Peyer's patch (tissue), 4 donors: ENCODE data around the gene ARSG. TPM values are rescaled to one million over a fixed set of nuclear protein-coding genes. Genes with fewer than 3 reads are reported as not detected.
"Not testable (repeated sequence)": the region's sequence is repeated elsewhere in the genome, so short reads cannot be mapped to it uniquely, and the experiment has no call there.

Experiments used
- DNase-seq, 3 donors: peaks; one replicate each; pipeline ENCODE4 v3.0.0-alpha.2; 2017 to 2019
- H3K27ac ChIP-seq, 4 donors: fragments of 200-600 bp; sonication (generic); one replicate each; pipeline ENCODE4 v1.5.1; 2016 to 2019
- H3K27me3 ChIP-seq, 2 donors: fragments of 200-600 bp; sonication (generic); one replicate each; pipeline ENCODE4 v1.5.1; 2019
- H3K36me3 ChIP-seq, 3 donors: fragments of 200-600 bp; sonication (generic); one replicate each; pipeline ENCODE4 v1.5.1; 2016 to 2019
- H3K4me1 ChIP-seq, 4 donors: fragments of 200-600 bp; sonication (generic); one replicate each; pipeline ENCODE4 v1.5.1; 2016 to 2019
- H3K4me3 ChIP-seq, 4 donors: fragments of 200-600 bp; sonication (generic); 1 replicate in 3 of 4; 2 replicates in 1 of 4; pipeline ENCODE4 v1.5.1; 2016 to 2019; ENCODE audit warnings: mild to moderate bottlenecking in 1 of 4
- H3K9me3 ChIP-seq, 4 donors: fragments of 200-600 bp; sonication (generic); one replicate each; pipeline ENCODE4 v1.5.1; 2016 to 2019; ENCODE audit warnings: mild to moderate bottlenecking in 1 of 4
- POLR2A ChIP-seq, 2 donors: fragments of 450-650 bp; IDR thresholded peaks; one replicate each; pipeline ENCODE4 v1.5.1; 2017; ENCODE audit warnings: antibody characterized with exemption in 2 of 2, mild to moderate bottlenecking in 2 of 2, moderate library complexity in 2 of 2
- total RNA-seq, 4 donors: library from RNA; depleted of rRNA; stranded (reverse); fragments of >200 nt; gene quantifications; one replicate each; pipeline ENCODE4 v1.1.0, GENCODE V29; 2016
- TF ChIP-seq, protein P1 (sequence below), 6 experiments: fragments of 450-650 bp in 4 of 6; fragments of 200-600 bp in 2 of 6; sonication (generic) in 1 of 6; IDR thresholded peaks; one replicate each; pipeline ENCODE4 v1.5.1; 2017 to 2019; ENCODE audit warnings: antibody characterized with exemption in 6 of 6, mild to moderate bottlenecking in 3 of 6, moderate library complexity in 1 of 6

Gene ARSG
- total RNA-seq, 4 donors from 2014 or later: 0.70 to 29.7 (median 2.0) TPM

DNA sequence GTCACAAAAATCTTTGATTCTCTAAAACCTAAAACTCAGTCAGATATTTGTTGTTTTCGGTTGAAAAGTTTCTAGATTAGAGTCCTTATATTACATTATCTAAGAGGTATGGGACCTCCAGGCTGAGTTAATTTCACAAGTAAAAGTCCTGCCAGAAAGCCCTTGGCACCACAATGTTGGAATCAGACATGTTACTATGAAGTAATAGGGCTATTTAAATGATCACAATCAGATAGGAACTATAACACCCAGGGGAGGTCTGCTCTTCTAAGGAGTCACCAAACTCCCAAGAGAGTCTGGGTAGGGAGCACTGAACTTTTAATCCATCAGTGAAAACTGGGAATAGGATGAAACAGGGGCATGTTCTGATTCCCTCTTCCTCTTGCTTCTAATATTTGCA, 111.8 kb downstream of the ARSG start:
- no peaks in the 10 kb centered on the region for H3K9me3 ChIP-seq
- TF ChIP-seq, protein P1, sequence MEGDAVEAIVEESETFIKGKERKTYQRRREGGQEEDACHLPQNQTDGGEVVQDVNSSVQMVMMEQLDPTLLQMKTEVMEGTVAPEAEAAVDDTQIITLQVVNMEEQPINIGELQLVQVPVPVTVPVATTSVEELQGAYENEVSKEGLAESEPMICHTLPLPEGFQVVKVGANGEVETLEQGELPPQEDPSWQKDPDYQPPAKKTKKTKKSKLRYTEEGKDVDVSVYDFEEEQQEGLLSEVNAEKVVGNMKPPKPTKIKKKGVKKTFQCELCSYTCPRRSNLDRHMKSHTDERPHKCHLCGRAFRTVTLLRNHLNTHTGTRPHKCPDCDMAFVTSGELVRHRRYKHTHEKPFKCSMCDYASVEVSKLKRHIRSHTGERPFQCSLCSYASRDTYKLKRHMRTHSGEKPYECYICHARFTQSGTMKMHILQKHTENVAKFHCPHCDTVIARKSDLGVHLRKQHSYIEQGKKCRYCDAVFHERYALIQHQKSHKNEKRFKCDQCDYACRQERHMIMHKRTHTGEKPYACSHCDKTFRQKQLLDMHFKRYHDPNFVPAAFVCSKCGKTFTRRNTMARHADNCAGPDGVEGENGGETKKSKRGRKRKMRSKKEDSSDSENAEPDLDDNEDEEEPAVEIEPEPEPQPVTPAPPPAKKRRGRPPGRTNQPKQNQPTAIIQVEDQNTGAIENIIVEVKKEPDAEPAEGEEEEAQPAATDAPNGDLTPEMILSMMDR (IDR thresholded peaks at IDR 0.05): no peak
- TF ChIP-seq POLR2A (IDR thresholded peaks at IDR 0.05): no peak
- DNase-seq: no peak
- no peaks in the 10 kb centered on the region for H3K36me3 ChIP-seq
- no peak overlapping the region for H3K27ac ChIP-seq
- peaks cover 0 to 3% (median 0%) of the 10 kb centered on the region in 4 donors for H3K4me1 ChIP-seq
- no peak overlapping the region for H3K4me3 ChIP-seq
- no peaks in the 10 kb centered on the region for H3K27me3 ChIP-seq

DNA sequence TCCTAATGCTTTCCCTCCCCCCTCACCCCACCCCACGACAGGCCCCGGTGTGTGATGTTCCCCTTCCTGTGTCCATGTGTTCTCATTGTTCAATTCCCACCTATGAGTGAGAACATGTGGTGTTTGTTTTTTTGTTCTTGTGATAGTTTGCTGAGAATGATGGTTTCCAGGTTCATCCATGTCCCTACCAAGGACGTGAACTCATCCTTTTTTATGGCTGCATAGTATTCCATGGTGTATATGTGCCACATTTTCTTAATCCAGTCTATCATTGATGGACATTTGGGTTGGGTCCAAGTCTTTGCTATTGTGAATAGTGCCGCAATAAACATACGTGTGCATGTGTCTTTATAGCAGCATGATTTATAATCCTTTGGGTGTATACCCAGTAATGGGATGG, 112.5 kb downstream of the ARSG start:
- H3K27me3 ChIP-seq, H3K4me3 ChIP-seq, H3K4me1 ChIP-seq, DNase-seq, H3K9me3 ChIP-seq, H3K36me3 ChIP-seq, H3K27ac ChIP-seq: not testable (repeated sequence)

DNA sequence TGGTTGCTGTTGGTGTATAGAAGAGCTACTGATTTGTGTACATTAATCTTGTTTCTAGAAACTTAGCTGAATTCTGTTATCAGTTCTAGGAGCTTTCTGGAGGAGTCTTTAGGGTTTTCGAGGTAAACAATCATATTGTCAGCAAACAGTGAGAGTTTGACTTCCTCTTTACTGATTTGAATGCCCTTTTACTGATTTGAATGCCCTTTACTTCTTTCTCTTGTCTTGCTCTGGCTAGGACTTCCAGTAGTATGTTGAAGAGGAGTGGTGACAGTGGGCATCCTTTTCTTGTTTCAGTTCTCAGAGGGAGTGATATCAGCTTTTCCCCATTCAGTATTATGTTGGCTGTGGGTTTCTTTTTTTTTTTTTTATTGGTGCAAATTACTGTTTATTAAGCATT, 116.4 kb downstream of the ARSG start:
- not testable (repeated sequence) for H3K4me3 ChIP-seq, DNase-seq, H3K36me3 ChIP-seq, H3K27me3 ChIP-seq, H3K4me1 ChIP-seq, H3K9me3 ChIP-seq, H3K27ac ChIP-seq

DNA sequence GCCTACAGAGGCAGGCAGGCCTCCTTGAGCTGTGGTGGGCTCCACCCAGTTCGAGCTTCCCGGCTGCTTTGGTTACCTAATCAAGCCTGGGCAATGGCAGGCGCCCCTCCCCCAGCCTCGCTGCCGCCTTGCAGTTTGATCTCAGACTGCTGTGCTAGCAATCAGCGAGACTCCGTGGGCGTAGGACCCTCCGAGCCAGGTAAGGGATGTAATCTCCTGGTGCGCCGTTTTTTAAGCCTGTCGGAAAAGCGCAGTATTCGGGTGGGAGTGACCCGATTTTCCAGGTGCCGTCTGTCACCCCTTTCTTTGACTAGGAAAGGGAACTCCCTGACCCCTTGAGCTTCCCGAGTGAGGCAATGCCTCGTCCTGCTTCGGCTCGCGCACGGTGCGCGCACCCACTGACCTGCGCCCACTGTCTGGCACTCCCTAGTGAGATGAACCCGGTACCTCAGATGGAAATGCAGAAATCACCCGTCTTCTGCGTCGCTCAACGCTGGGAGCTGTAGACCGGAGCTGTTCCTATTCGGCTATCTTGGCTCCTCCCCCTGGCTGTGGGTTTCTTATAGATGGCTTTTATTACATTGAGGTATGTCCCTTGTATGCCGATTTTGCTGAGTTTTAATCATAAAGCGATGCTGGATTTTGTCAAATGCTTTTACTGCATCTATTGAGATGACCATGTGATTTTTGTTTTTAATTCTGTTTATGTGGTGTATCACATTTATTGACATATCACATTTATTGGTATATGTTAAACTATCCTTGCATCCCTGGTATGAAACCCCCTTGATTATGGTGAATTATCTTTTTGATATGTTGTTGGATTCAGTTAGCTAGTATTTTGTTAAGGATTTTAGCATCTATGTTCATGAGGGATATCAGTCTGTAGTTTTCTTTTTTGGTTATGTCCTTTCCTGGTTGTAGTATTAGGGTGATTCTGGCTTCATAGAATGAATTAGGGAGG, 122.6 kb downstream of the ARSG start:
- peak overlapping the region in 3 of 4 donors; percentile 19 to 58 (median 29) for H3K27ac ChIP-seq
- not testable (repeated sequence) for H3K27me3 ChIP-seq, H3K36me3 ChIP-seq, H3K4me1 ChIP-seq, H3K9me3 ChIP-seq
- peak overlapping the region; percentile 36 to 46 (median 45) for H3K4me3 ChIP-seq
- peak in 2 of 3 donors; percentile 81 to 84 for DNase-seq

DNA sequence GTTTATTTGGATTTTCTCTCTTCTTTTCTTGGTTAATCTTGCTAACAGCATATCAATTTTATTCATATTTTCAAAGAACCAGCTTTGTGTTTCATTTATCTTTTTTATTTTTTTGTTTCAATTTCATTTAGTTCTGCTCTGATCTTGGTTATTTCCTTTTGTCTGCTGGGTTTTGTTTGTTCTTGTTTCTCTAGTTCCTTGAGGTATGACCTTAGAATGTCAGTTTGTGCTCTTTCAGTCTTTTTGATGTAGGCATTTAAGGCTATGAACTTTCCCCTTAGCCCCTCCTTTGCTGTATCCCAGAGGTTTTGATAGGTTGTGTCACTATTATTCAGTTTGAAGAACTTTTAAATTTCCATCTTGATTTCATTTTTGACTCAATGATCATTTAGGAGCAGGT, 123.6 kb downstream of the ARSG start:
- H3K4me3 ChIP-seq, H3K36me3 ChIP-seq, H3K9me3 ChIP-seq, DNase-seq, H3K4me1 ChIP-seq, H3K27me3 ChIP-seq, H3K27ac ChIP-seq: not testable (repeated sequence)

DNA sequence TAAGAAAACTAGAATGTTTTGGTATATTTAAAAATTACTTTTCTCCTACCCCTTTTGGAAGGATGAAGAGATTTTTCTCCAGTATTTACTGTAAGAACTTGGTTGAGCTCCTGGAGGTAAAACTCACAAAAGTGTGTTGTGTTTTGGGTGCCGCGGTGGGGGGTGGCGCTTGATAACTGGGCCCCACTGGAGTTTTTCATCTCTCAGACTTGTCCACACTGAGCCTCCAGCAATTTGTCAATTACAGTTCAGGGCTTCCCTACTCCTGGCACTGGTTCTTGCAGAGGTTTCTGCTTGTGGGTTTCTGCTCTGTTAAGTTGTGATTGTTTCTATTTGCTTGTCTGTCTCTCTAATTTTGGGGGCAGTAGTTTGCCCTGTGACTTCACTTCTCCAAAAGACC, 126.0 kb downstream of the ARSG start:
- TF ChIP-seq, protein P1 (IDR thresholded peaks at IDR 0.05): no peak
- TF ChIP-seq POLR2A (IDR thresholded peaks at IDR 0.05): no peak
- no peak for DNase-seq

DNA sequence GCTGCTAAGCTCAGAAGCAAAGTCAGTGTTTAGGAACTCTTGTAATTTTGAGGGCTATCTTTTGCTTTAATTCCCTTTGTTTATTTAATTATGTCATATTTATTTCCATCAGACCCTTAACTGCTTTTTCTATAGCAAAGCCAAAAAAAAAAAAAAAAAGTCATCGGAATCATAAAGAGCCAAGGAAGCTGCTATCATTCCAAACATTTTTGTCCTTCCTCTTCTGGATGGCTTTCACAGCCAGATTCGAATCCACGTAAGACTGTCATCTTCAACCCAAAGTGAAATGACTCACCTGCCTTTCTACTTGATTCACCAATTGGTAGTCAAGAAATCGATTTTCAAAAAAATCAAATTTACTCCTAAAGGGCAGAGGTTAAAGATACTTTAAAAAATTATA, 127.6 kb downstream of the ARSG start:
- no peak for DNase-seq
- Histone ChIP-seq H3K4me3 (no peak overlapping the region), H3K36me3 (peaks cover 0 to 28% (median 0%) of the 10 kb centered on the region in 3 donors), H3K27me3 (no peaks in the 10 kb centered on the region), H3K27ac (no peak overlapping the region), H3K4me1 (no peaks in the 10 kb centered on the region), H3K9me3 (no peaks in the 10 kb centered on the region)
- TF ChIP-seq POLR2A (IDR thresholded peaks at IDR 0.05): no peak
- TF ChIP-seq, protein P1 (IDR thresholded peaks at IDR 0.05): no peak

More for the DNA sequence above, 126.0 kb downstream of the ARSG start:
- Histone ChIP-seq H3K4me3 (no peak overlapping the region), H3K9me3 (no peaks in the 10 kb centered on the region), H3K27me3 (no peaks in the 10 kb centered on the region), H3K4me1 (no peaks in the 10 kb centered on the region), H3K27ac (no peak overlapping the region), H3K36me3 (peaks cover 0 to 15% (median 0%) of the 10 kb centered on the region in 3 donors)
